Measurements from ENCODE around the gene PRSS57. TPM values are rescaled to one million over a fixed set of nuclear protein-coding genes. Genes with fewer than 3 reads are reported as not detected.
A peak's percentile ranks its signal among the peaks of the same experiment; 100 is the strongest.

PRSS57 gene
- total RNA-seq, 8 experiments from 2014 or later: 0.11 to 0.90 (median 0.47) TPM; not detected in 4

- in situ Hi-C loops (cut with MboI; ENCODE audit: low pct_unique_long_range_greater_than_20kb in 2 of 9, low sequenced_read_pairs in 9 of 9, unreplicated experiment in 9 of 9): loop anchor here in 1 of 9 experiments (10.0 kb wide), 1 partner anchor 56 kb away; the partner anchor contains the start of gene RNF126
- 0% methylated on average over 1 of the region's 58 CpGs; no CpG with 5 or more reads in 9 of the 10 experiments for WGBS, 10 experiments
- H3K4me3 ChIP-seq: peak overlapping the region; percentile 22 to 47 (median 35)
- peak overlapping the region; percentile 90 to 94 for H3K27ac ChIP-seq
- peak; percentile 5 to 85 (median 76) for ATAC-seq (replicated peaks in 6 of 8)
- peaks cover 31 to 48% of the 10 kb centered on the region in 2 donors for H3K4me1 ChIP-seq (replicated peaks in 1 of 2)
Observed at GRCh38 chr19:720345-721160, 25.3 kb upstream of the PRSS57 start.

DNA sequence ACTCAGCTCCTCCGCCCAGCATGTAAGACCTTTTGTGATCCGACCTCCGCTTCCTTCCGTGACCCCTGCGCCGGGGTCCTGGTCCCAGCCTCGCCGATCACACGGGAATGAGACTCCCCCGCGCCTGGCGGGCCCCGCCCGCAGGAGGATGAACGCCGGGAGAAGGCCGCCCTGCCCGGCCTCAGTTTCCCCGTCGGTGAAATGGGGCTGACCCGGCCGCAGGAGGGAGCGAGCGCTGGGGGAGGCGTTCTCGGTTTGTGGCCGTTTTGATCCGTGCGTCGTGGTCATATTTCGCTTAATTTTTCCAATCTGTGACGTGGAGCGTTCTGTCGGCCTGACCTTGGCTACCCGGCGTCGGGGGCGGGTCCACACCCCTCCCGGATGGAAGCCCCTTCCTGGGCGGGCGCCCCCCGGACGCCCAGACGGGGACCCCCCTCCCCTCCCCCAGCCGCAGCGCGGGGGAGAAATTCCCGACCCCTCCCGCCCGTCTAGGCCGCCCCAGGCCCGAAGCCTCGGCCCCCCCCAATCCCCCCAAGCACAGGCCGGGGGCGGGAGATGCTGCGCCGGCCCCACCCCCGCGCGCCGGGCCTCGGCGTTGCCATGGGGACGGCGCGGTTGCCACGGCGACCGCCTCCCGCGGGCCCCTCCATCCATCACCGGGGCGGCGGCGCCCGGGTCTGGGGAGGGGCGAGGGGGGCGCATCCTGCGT is 24.5 kb upstream of the PRSS57 start:
- 17% methylated on average over 6 of the region's 79 CpGs; no CpG with 5 or more reads in 9 of the 10 experiments for WGBS, 10 experiments
- peak in 6 of 8 experiments; percentile 17 to 74 (median 64) for ATAC-seq (replicated peaks in 6 of 8)
- Histone ChIP-seq H3K4me3 (peak overlapping the region; percentile 22 to 47 (median 35)), H3K4me1 (replicated peaks in 1 of 2) (peaks cover 31 to 48% of the 10 kb centered on the region in 2 donors), H3K27ac (peak overlapping the region; percentile 90 to 94)
- in situ Hi-C loops (cut with MboI; ENCODE audit: low pct_unique_long_range_greater_than_20kb in 2 of 9, low sequenced_read_pairs in 9 of 9, unreplicated experiment in 9 of 9): loop anchor here in 1 of 9 experiments (10.0 kb wide), 1 partner anchor 55 kb away; the partner anchor contains the start of gene RNF126

- Histone ChIP-seq H3K4me3 (peak overlapping the region in 1 of 5 donors; percentile 47), H3K4me1 (replicated peaks in 1 of 2) (peaks cover 31 to 48% of the 10 kb centered on the region in 2 donors), H3K27ac (peak overlapping the region; percentile 90 to 94)
- 27% methylated on average over 3 of the region's 54 CpGs; no CpG with 5 or more reads in 9 of the 10 experiments for WGBS, 10 experiments
- in situ Hi-C loops (cut with MboI; ENCODE audit: low pct_unique_long_range_greater_than_20kb in 2 of 9, low sequenced_read_pairs in 9 of 9, unreplicated experiment in 9 of 9): no loop called here
- ATAC-seq (replicated peaks in 6 of 8): peak in 7 of 8 experiments; percentile 0 to 54 (median 17)
Observed at GRCh38 chr19:718991-719512, 23.8 kb upstream of the PRSS57 start.

GRCh38 chr19:718251-718951 is 23.1 kb upstream of the PRSS57 start:
- Histone ChIP-seq H3K4me3 (peak overlapping the region in 1 of 5 donors; percentile 8), H3K27ac (peak overlapping the region; percentile 90 to 94), H3K4me1 (replicated peaks in 1 of 2) (peaks cover 31 to 48% of the 10 kb centered on the region in 2 donors)
- ATAC-seq (replicated peaks in 6 of 8): peak in 7 of 8 experiments; percentile 3 to 37 (median 13)
- in situ Hi-C loops (cut with MboI; ENCODE audit: low pct_unique_long_range_greater_than_20kb in 2 of 9, low sequenced_read_pairs in 9 of 9, unreplicated experiment in 9 of 9): no loop called here
- WGBS, 10 experiments: 8 to 71% (median 39%) methylated on average over 1 to 4 of the region's 23 CpGs; no CpG with 5 or more reads in 5 of the 10 experiments

DNA sequence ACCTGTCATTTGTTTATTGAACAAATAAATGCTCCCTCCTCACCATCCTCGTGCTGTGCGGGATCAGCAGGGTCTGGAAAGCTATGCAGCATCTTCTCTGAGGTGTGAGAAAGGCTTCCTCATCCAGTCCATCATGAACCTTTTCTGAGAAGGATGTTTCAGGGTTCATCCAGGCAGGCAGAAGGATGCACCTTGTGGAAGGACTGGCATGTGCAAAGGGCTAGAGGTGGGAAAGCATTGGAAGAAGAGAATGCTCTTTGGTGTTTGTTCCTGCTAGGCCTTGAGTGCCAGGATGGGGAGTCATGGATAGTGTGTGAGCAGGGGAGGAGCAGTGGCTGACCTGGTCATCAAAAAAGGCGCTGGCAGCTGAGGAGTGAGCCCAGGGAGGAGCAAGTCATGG is 20.1 kb upstream of the PRSS57 start:
- WGBS, 10 experiments: 56 to 100% (median 90%) methylated on average over 1 to 2 of the region's 3 CpGs; no CpG with 5 or more reads in 4 of the 10 experiments
- ATAC-seq (replicated peaks in 6 of 8): no peak
- peaks cover 37 to 48% of the 10 kb centered on the region in 2 donors for H3K4me1 ChIP-seq (replicated peaks in 1 of 2)

DNA sequence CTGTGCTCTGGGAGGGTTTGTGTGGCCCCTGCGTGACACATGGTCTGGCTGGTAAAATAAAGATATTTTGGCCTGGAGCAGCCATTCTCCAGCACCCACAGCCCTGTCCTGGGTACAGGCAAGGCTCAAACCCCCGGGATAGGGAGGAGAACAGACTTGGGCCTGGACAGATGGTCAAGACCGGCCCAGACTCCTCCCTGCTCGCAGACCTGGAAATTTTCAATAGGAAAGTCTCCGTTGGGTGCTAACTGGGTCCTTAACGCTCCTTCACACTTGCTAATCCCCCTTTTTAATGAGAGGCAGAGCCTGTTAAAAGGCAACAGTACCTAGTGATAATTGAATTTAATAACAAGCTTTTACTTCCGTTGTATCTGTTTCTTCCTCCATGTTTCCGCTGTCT is 16.0 kb upstream of the PRSS57 start:
- peak overlapping the region in 4 of 5 donors; percentile 90 to 99 (median 96) for H3K4me3 ChIP-seq
- in situ Hi-C loops (cut with MboI; ENCODE audit: low pct_unique_long_range_greater_than_20kb in 2 of 9, low sequenced_read_pairs in 9 of 9, unreplicated experiment in 9 of 9): no loop called here
- ATAC-seq (replicated peaks in 6 of 8): no peak
- H3K4me1 ChIP-seq (replicated peaks in 1 of 2): peaks cover 15 to 19% of the 10 kb centered on the region in 2 donors
- H3K27ac ChIP-seq: peak overlapping the region; percentile 91 to 95
- WGBS, 10 experiments: 0 to 90% (median 60%) methylated on average over 1 to 7 of the region's 8 CpGs; no CpG with 5 or more reads in 1 of the 10 experiments

More for the DNA sequence above, 20.1 kb upstream of the PRSS57 start:
- in situ Hi-C loops (cut with MboI; ENCODE audit: low pct_unique_long_range_greater_than_20kb in 2 of 9, low sequenced_read_pairs in 9 of 9, unreplicated experiment in 9 of 9): no loop called here
- Histone ChIP-seq H3K4me3 (no peak overlapping the region), H3K27ac (no peak overlapping the region)

DNA sequence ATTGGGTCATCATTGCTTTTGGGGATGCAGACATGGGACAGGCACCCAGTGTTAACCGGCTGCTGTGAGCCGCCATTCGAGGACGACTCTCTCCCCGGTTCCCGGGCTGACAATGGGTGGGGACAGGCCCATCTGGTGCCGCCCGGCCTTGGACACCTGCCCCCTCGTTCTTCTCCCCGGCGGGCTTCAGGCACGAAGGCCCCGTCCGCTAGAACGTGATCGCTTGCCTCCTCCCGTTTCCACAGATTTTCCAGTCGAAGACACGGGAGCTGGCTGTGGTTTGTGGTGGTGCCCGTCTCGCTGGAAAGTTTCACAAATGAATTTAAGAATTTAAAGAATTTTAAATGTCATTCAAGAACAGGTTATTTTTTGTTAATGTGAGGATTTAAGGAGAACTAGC is 15.5 kb upstream of the PRSS57 start:
- in situ Hi-C loops (cut with MboI; ENCODE audit: low pct_unique_long_range_greater_than_20kb in 2 of 9, low sequenced_read_pairs in 9 of 9, unreplicated experiment in 9 of 9): no loop called here
- H3K4me3 ChIP-seq: peak overlapping the region; percentile 62 to 99 (median 96)
- H3K4me1 ChIP-seq (replicated peaks in 1 of 2): peaks cover 15 to 17% of the 10 kb centered on the region in 2 donors
- H3K27ac ChIP-seq: peak overlapping the region; percentile 91 to 95
- peak in 4 of 8 experiments; percentile 3 to 7 (median 4) for ATAC-seq (replicated peaks in 6 of 8)
- 7 to 100% (median 70%) methylated on average over 1 to 10 of the region's 21 CpGs; no CpG with 5 or more reads in 6 of the 10 experiments for WGBS, 10 experiments

DNA sequence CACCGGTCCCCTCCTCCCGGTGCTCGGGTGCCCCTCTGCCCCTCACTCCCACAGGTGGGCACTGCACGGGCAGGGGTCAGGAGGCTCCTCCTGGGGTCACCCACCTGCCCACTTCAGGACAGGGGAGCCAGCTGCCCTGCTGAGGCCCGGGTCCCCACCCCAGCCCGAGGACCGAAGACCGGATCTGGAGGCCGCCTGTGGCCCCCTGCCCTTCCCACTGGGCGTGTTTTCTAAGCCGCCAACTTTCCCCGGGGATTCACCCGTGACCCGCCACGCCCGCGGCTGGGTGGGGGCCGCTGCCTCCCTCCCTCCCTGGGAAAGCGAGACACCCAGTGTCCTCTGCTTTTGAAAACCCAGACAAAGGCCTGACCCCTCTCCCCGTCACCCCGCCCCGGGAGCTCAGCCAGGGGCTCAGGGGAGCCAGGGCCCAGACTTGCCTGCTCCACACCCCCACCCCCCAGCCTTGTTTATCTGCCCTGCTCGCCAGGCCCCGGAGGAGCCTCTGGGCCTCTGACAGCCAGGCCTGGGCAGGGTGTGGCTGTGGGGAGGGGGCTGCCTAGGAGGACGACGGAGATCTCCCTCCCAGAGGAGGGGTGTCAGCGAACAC is 14.8 kb upstream of the PRSS57 start:
- H3K4me1 ChIP-seq (replicated peaks in 1 of 2): peaks cover 15 to 17% of the 10 kb centered on the region in 2 donors
- WGBS, 10 experiments: 0 to 17% (median 0%) methylated on average over 1 to 5 of the region's 27 CpGs; no CpG with 5 or more reads in 6 of the 10 experiments
- H3K4me3 ChIP-seq: peak overlapping the region; percentile 62 to 99 (median 96)
- peak in 7 of 8 experiments; percentile 20 to 53 (median 45) for ATAC-seq (replicated peaks in 6 of 8)
- in situ Hi-C loops (cut with MboI; ENCODE audit: low pct_unique_long_range_greater_than_20kb in 2 of 9, low sequenced_read_pairs in 9 of 9, unreplicated experiment in 9 of 9): no loop called here
- H3K27ac ChIP-seq: peak overlapping the region; percentile 91 to 95

DNA sequence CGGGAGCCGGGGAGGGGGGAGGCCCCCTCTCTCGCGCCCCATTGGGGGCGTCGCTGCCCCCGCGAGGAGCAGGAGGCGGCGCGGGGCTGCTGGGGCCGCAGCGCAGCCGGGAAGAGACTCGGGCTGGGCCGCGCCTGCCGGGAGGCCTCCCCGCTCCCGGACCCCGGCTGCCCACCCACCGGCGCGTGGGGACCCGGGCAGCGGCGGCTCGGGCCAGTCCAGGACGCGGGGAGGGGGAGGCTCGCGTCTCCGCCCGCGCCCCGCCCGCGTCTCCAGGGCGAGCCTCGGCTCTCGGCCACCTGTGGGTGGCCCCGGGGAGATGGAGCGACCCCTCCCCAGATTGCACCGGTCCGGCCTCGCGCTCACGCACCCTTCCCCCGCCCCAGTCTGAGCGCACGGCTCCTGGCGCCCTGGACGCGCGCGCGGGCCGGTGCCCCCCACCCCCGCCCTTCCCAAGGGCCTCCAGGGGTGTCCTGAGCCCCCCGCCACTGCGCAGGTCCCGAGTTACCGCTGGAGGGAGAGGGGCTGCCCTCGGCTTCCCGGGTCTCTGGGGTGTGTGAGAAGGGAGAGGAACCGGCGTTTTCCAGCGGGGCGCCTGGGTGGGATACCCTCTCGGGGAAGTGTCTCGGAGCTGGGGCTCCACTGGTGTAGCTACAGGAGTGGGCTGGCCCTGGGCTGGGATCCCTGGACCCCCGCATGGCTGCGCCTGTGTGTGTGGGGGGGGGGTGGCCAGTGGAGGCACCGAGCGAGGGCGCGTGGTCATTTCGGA is 14.1 kb upstream of the PRSS57 start:
- peak overlapping the region; percentile 91 to 95 for H3K27ac ChIP-seq
- WGBS, 10 experiments: 0 to 5% methylated on average over 1 to 4 of the region's 78 CpGs; no CpG with 5 or more reads in 8 of the 10 experiments
- peak; percentile 10 to 69 (median 64) for ATAC-seq (replicated peaks in 6 of 8)

GRCh38 chr19:708154-709143 is 13.2 kb upstream of the PRSS57 start, which contains the start of gene PALM:
Gene PALM, plus strand, starts transcription at chr19:708935. Its CDS starts 212 bp downstream, at chr19:709147.
- in situ Hi-C loops (cut with MboI; ENCODE audit: low pct_unique_long_range_greater_than_20kb in 2 of 9, low sequenced_read_pairs in 9 of 9, unreplicated experiment in 9 of 9): no loop called here
- peak within 1 kb of the TSS; percentile 62 to 99 (median 96) for H3K4me3 ChIP-seq
- ATAC-seq (replicated peaks in 6 of 8): peak; percentile 13 to 63 (median 50)
- 9 to 42% methylated on average over 3 to 12 of the region's 93 CpGs; no CpG with 5 or more reads in 8 of the 10 experiments for WGBS, 10 experiments
- H3K4me1 ChIP-seq (replicated peaks in 1 of 2): peaks cover 17 to 20% of the 10 kb centered on the region in 2 donors
- peak within 1 kb of the TSS; percentile 91 to 95 for H3K27ac ChIP-seq

More for the DNA sequence above, 14.1 kb upstream of the PRSS57 start:
- peak overlapping the region; percentile 62 to 99 (median 96) for H3K4me3 ChIP-seq
- in situ Hi-C loops (cut with MboI; ENCODE audit: low pct_unique_long_range_greater_than_20kb in 2 of 9, low sequenced_read_pairs in 9 of 9, unreplicated experiment in 9 of 9): no loop called here
- peaks cover 15 to 18% of the 10 kb centered on the region in 2 donors for H3K4me1 ChIP-seq (replicated peaks in 1 of 2)

Measured in motor neuron (in vitro differentiated cells).